Measurements from ENCODE around the gene SLC37A4.

SLC37A4 gene

DNA sequence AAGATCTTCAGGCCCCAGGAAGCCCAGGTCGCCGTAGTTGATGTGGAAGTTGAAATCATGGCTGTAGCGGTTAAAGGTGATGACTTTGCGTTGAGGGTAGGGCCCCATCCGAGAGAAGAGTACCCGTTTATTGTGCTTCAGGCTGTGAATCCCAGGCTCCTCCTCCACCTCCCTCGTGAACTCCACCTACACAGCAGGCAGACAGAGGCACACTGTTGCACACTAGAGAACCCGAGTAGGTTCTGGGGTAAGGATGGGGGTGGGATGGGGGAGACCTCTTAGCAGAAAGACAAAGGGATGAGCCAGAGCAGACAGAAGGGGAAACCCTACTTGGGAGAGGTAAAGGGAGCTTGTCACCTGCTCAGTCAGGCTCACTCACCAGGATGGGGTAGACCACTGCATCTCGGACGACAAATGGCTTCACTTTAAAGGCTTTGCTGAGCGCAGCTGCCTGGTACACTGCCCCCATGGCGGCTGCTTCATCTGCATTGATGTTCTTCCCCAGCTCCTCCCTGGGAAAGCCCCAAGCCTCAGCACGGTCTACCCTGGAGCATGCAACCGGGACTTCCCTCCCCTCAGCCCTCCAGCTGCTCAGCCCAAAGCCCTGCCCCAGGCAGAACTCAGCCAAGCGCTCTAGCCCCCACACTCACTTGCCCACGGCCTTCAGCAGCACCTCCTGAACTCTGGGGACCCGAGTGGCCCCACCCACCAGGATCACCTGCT lies 20.9 kb upstream of the SLC37A4 start:
- TF ChIP-seq, protein P1, sequence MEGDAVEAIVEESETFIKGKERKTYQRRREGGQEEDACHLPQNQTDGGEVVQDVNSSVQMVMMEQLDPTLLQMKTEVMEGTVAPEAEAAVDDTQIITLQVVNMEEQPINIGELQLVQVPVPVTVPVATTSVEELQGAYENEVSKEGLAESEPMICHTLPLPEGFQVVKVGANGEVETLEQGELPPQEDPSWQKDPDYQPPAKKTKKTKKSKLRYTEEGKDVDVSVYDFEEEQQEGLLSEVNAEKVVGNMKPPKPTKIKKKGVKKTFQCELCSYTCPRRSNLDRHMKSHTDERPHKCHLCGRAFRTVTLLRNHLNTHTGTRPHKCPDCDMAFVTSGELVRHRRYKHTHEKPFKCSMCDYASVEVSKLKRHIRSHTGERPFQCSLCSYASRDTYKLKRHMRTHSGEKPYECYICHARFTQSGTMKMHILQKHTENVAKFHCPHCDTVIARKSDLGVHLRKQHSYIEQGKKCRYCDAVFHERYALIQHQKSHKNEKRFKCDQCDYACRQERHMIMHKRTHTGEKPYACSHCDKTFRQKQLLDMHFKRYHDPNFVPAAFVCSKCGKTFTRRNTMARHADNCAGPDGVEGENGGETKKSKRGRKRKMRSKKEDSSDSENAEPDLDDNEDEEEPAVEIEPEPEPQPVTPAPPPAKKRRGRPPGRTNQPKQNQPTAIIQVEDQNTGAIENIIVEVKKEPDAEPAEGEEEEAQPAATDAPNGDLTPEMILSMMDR (conservative IDR thresholded peaks at IDR 0.05; ENCODE audit: control insufficient read depth, insufficient read depth, low read depth, low read length): no peak
- no peak overlapping the region for H3K4me3 ChIP-seq (ENCODE audit: control insufficient read depth, low read depth, low read length)
- DNase-seq (ENCODE audit: low read depth): no peak

DNA sequence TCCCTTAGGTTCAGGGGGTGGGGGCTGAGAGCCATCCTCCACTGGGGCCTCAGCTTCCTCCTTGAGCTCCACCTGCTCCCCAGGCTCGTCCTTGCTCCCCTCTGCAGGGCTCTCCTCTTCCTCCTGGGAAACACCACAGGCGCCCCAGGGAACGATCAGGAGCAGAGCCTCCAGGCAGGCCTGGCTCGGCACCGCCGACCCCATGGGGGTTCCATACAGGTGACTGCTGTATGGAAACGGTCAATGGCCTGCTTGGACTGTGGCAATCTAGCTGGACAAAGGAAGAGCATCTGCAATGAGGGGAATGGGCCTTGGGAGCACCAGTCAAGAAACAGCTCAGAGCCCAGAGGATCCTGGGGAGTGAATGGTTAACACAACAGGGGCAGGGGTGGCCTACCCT lies 18.4 kb upstream of the SLC37A4 start:
- TF ChIP-seq, protein P1 (conservative IDR thresholded peaks at IDR 0.05; ENCODE audit: control insufficient read depth, insufficient read depth, low read depth, low read length): no peak
- no peak for DNase-seq (ENCODE audit: low read depth)
- H3K4me3 ChIP-seq (ENCODE audit: control insufficient read depth, low read depth, low read length): no peak overlapping the region

DNA sequence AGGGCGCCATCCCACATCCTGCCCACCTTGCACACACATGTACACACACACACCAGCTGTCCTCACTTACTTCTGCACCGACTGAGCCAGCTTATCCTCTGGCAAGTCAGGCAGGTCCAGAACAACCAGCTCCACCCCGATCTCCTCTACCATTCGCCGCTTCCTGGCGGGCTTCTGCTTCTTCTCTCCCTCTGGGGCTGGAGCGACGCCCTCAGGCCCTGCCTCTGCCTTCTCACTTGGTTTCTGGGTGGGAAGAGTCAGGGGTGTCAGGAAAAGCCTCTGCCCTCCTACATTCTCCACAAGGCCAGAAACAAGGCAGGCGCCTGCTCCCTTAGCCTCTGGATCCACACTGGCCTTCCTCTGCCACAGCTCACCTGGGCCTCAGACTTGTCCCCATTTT lies 18.0 kb upstream of the SLC37A4 start:
- no peak overlapping the region for H3K4me3 ChIP-seq (ENCODE audit: control insufficient read depth, low read depth, low read length)
- TF ChIP-seq, protein P1 (conservative IDR thresholded peaks at IDR 0.05; ENCODE audit: control insufficient read depth, insufficient read depth, low read depth, low read length): no peak
- DNase-seq (ENCODE audit: low read depth): no peak

DNA sequence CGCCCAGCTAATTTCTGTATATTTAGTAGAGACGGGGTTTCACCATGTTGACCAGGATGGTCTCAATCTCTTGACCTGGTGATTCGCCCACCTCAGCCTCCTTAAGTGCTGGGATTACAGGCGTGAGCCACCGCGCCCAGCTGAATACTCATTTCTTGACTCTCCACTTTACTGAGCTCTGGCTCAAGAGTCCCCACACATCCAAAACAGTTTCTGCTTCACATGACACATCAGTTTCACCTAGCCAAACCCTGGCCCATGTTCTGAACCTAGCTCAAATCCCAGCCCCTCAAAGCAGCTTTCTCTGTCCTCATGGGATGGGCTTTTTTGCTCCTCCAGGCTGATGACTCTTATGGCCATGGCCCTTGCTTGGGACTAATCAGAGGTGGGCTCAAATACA lies 16.5 kb upstream of the SLC37A4 start:
- TF ChIP-seq, protein P1 (conservative IDR thresholded peaks at IDR 0.05; ENCODE audit: control insufficient read depth, insufficient read depth, low read depth, low read length): no peak
- no peak for DNase-seq (ENCODE audit: low read depth)
- H3K4me3 ChIP-seq (ENCODE audit: control insufficient read depth, low read depth, low read length): no peak overlapping the region

DNA sequence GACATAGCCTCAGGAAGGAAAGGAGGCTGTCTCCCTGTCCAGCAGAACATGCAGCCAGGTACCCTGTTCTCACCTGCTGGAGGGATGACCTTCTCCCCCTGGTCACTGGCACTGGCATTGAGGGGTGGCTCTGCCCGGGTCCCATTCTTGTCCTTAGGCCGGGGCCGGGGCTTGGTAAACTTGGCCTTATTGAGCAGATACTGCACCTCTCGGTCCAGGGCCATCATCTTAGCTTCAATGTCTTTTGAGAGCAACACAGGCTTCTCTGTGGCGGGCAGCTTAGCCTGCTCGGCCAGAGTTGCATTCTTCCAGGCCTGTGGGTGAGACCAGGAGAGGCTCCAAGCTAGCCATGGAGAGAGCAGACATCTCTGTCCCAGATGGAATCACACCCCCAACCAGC lies 15.8 kb upstream of the SLC37A4 start:
- TF ChIP-seq, protein P1 (conservative IDR thresholded peaks at IDR 0.05; ENCODE audit: control insufficient read depth, insufficient read depth, low read depth, low read length): no peak
- no peak overlapping the region for H3K4me3 ChIP-seq (ENCODE audit: control insufficient read depth, low read depth, low read length)
- no peak for DNase-seq (ENCODE audit: low read depth)

DNA sequence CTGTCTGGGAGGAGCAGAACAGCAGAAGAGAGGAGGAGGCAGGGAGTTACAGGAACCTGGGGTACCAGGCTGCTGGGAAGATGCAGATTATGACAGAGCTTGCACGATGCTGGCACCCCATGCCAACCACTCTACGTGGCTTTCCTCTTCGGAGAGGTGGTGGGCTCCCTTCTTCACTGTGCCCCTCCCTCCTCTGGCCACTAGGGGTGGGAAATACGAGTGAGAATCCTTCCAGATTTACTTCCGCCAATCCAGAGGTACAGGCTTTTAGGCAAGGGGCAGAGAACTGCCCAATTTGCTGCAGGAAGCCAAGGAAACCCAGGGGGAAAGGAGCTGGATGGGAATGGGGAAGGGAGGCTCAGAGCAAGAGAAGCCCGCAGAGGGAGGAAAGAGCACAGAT lies 14.0 kb upstream of the SLC37A4 start:
- no peak overlapping the region for H3K4me3 ChIP-seq (ENCODE audit: control insufficient read depth, low read depth, low read length)
- TF ChIP-seq, protein P1 (conservative IDR thresholded peaks at IDR 0.05; ENCODE audit: control insufficient read depth, insufficient read depth, low read depth, low read length): no peak
- DNase-seq (ENCODE audit: low read depth): no peak

DNA sequence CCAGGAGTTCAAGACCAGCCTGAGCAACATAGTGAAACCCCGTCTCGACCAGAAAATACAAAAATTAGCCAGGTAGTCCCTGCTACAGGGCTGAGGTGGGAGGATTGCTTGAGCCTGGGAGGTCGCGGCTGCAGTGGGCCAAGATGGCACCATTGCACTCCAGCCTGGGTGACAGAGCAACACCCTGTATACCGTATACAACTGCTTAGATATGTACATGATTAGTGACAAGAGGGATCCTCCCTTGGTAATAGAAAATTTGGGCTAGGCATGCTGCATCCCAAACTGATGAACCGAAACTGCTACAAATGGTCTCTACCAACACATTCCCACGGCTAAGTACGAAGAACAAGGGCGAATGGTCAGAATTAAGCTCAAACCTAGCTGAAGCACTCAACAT lies 12.2 kb upstream of the SLC37A4 start:
- no peak overlapping the region for H3K4me3 ChIP-seq (ENCODE audit: control insufficient read depth, low read depth, low read length)
- no peak for DNase-seq (ENCODE audit: low read depth)
- TF ChIP-seq, protein P1 (conservative IDR thresholded peaks at IDR 0.05; ENCODE audit: control insufficient read depth, insufficient read depth, low read depth, low read length): no peak

All from fibroblast of mammary gland (primary cell).